Colonic mucosa (tissue), 4 donors: ENCODE results near the gene TMEM59L. TPM values are rescaled to one million over a fixed set of nuclear protein-coding genes. Genes with fewer than 3 reads are reported as not detected.
A peak's percentile ranks its signal among the peaks of the same experiment; 100 is the strongest.

Experiments used
- DNase-seq: peaks from one replicate; pipeline ENCODE4 v3.0.0-alpha.2; 2020
- H3K27ac ChIP-seq: fragments of 200-600 bp; one replicate; pipeline ENCODE4 v1.8.0; 2021
- H3K27me3 ChIP-seq: fragments of 200-600 bp; one replicate; pipeline ENCODE4 v1.8.0; 2021
- H3K36me3 ChIP-seq: fragments of 200-600 bp; one replicate; pipeline ENCODE4 v1.8.0; 2021
- H3K4me1 ChIP-seq: fragments of 200-600 bp; one replicate; pipeline ENCODE4 v1.8.0; 2021; ENCODE audit warnings: mild to moderate bottlenecking
- H3K4me3 ChIP-seq: fragments of 200-600 bp; one replicate; pipeline ENCODE4 v1.8.0; 2021
- H3K9ac ChIP-seq, 2 donors: one replicate each; pipeline ENCODE4 v1.7.0; 2013; ENCODE audit warnings: control low read depth in 2 of 2, low read depth in 2 of 2, low read length in 2 of 2
- H3K9me3 ChIP-seq: fragments of 200-600 bp; one replicate; pipeline ENCODE4 v1.8.0; 2021
- CTCF ChIP-seq: fragments of 200-600 bp; IDR thresholded peaks from one replicate; pipeline ENCODE4 v1.8.0; 2022; ENCODE audit warnings: antibody characterized with exemption, mild to moderate bottlenecking
- intact Hi-C: fragments of 100-400 bp; cut with DNase I; formaldehyde crosslinking; loops from one replicate; pipeline ENCODE4 v1.14.1; 2022
- total RNA-seq, 2 donors: library from RNA; stranded (reverse); fragmentation: NEBNext Ultra II Directional in 1 of 2; extraction: Animal tissue kit (Norgen Biotek cat#: 25700) in 1 of 2; gene quantifications; one replicate each; pipeline ENCODE4 v1.2.1, GENCODE V29; 2021
- donor health status: healthy.
- donor health status: DM: no; HTN: no; CAD: no.
- donor health status: DM: no; HTN: no; CAD: no.

The TMEM59L gene
- total RNA-seq, 2 donors from 2014 or later = 0.27 to 1.4 TPM

GRCh38 chr19:18648973-18649315 is 36.3 kb downstream of the TMEM59L start:
- no peak for DNase-seq
- intact Hi-C loops = no loop called here
- Histone ChIP-seq H3K36me3 (no peaks in the 10 kb centered on the region), H3K9me3 (no peaks in the 10 kb centered on the region), H3K4me1 (no peaks in the 10 kb centered on the region), H3K9ac (no peak overlapping the region), H3K27ac (peak overlapping the region; percentile 63), H3K27me3 (no peaks in the 10 kb centered on the region), H3K4me3 (no peak overlapping the region)
- TF ChIP-seq CTCF = no peak

- no peak overlapping the region for H3K4me3 ChIP-seq
- H3K27me3 ChIP-seq = no peaks in the 10 kb centered on the region
- intact Hi-C loops = no loop called here
- no peak for TF ChIP-seq CTCF
- H3K36me3 ChIP-seq = no peaks in the 10 kb centered on the region
- H3K4me1 ChIP-seq = no peaks in the 10 kb centered on the region
- H3K27ac ChIP-seq = peak overlapping the region; percentile 63
- H3K9me3 ChIP-seq = no peaks in the 10 kb centered on the region
- DNase-seq = peak; percentile 53
- peak overlapping the region in 1 of 2 donors; percentile 12 for H3K9ac ChIP-seq
Observed at GRCh38 chr19:18649371-18650020, 36.8 kb downstream of the TMEM59L start.

- peak overlapping the region in 1 of 2 donors; percentile 51 for H3K9ac ChIP-seq
- H3K4me1 ChIP-seq = no peaks in the 10 kb centered on the region
- H3K27ac ChIP-seq = peak overlapping the region; percentile 63
- no peak overlapping the region for H3K4me3 ChIP-seq
- intact Hi-C loops = no loop called here
- H3K27me3 ChIP-seq = no peaks in the 10 kb centered on the region
- H3K9me3 ChIP-seq = no peaks in the 10 kb centered on the region
- no peak for TF ChIP-seq CTCF
- no peaks in the 10 kb centered on the region for H3K36me3 ChIP-seq
- DNase-seq = peak; percentile 39
Observed at GRCh38 chr19:18650021-18650390, 37.3 kb downstream of the TMEM59L start.

- no peak for TF ChIP-seq CTCF
- no peak overlapping the region for H3K4me3 ChIP-seq
- H3K9me3 ChIP-seq = no peaks in the 10 kb centered on the region
- no peaks in the 10 kb centered on the region for H3K27me3 ChIP-seq
- DNase-seq = peak; percentile 40
- intact Hi-C loops = no loop called here
- peak overlapping the region; percentile 35 to 51 for H3K9ac ChIP-seq
- no peaks in the 10 kb centered on the region for H3K36me3 ChIP-seq
- peak overlapping the region; percentile 63 for H3K27ac ChIP-seq
- H3K4me1 ChIP-seq = no peaks in the 10 kb centered on the region
Observed at GRCh38 chr19:18650468-18651041, 37.9 kb downstream of the TMEM59L start.

- Histone ChIP-seq H3K4me3 (no peak overlapping the region), H3K36me3 (no peaks in the 10 kb centered on the region), H3K9ac (peak overlapping the region in 1 of 2 donors; percentile 24), H3K27ac (peak overlapping the region; percentile 63), H3K4me1 (no peaks in the 10 kb centered on the region), H3K9me3 (no peaks in the 10 kb centered on the region), H3K27me3 (no peaks in the 10 kb centered on the region)
- intact Hi-C loops = no loop called here
- no peak for TF ChIP-seq CTCF
- DNase-seq = no peak
Observed at GRCh38 chr19:18651300-18651699, 38.6 kb downstream of the TMEM59L start.
